BLaER1 (cell line): ENCODE measurements around the gene HOXD11.

Experiments used
- H3K27ac ChIP-seq: shearing (Covaris generic); formaldehyde crosslinking; 2 replicates; pipeline ENCODE4 v1.8.1; 2022
- H3K27me3 ChIP-seq: shearing (Covaris generic); formaldehyde crosslinking; 2 replicates; pipeline ENCODE4 v1.8.1; 2022
- H3K36me3 ChIP-seq: shearing (Covaris generic); formaldehyde crosslinking; 2 replicates; pipeline ENCODE4 v1.8.1; 2022
- H3K4me1 ChIP-seq: shearing (Covaris generic); formaldehyde crosslinking; 2 replicates; pipeline ENCODE4 v1.8.1; 2022
- H3K4me2 ChIP-seq: shearing (Covaris generic); formaldehyde crosslinking; 2 replicates; pipeline ENCODE4 v1.8.1; 2022
- H3K4me3 ChIP-seq: shearing (Covaris generic); formaldehyde crosslinking; 2 replicates; pipeline ENCODE4 v1.8.1; 2022
- H3K9ac ChIP-seq: shearing (Covaris generic); formaldehyde crosslinking; 2 replicates; pipeline ENCODE4 v1.8.1; 2022
- H3K9me3 ChIP-seq: shearing (Covaris generic); formaldehyde crosslinking; 2 replicates; pipeline ENCODE4 v1.8.1; 2022
- H4K20me1 ChIP-seq: shearing (Covaris generic); formaldehyde crosslinking; 2 replicates; pipeline ENCODE4 v1.8.1; 2022
- Cebpa-rat ChIP-seq: shearing (Covaris generic); IDR thresholded peaks from 2 replicates; pipeline ENCODE4 v1.8.1; 2022

The HOXD11 gene

DNA sequence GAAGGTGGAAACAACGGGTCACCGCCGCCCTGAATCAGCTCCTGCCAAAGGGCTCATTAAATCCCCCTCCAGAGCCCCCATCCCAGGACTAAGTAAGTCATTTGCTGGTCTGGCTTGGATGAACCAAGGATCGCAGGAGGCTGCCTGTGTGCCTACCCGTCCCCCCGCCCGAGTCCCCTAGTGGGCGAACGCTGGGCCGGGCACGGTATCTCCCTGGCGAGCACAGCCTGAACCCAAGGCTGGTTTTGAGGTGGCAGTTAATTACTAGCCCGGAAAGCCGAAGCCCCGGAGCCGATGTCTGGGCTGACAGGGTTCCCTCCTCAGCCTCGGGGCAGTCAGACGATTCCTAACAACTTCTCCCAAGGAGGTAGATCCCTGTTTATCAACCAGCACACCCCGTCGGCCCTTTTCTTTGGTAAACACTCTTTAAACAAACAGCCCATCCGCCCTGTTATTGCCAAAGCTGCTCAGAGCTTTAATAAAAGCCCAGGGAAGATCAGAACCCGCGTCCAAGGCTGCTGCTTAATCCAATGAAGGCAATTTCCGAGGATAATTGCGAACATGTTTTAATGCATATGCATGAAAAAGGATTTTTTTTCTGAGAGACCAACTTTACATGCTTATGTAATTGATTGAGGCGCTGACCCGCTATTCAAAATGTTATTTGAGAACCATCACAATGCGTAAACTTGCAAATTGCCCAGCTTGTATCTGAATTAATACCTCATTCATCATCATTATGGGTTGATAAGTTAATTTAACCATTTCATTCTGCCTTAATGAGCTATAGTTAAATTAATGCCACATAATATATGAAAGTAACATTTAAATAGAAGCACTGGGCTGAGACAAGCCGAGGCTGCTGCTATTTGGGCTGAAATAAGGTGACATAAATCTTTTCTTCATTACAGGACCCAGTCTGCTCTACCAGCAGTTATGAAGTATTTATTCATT lies 33.9 kb upstream of the HOXD11 start:
- no peak for TF ChIP-seq Cebpa-rat
- Histone ChIP-seq H3K9ac (no peak overlapping the region), H3K36me3 (no peaks in the 10 kb centered on the region), H3K27ac (no peak overlapping the region), H3K9me3 (peaks cover 31% of the 10 kb centered on the region), H3K4me2 (no peak overlapping the region), H4K20me1 (peaks cover 58% of the 10 kb centered on the region), H3K27me3 (peaks cover 100% of the 10 kb centered on the region), H3K4me3 (no peak overlapping the region), H3K4me1 (no peaks in the 10 kb centered on the region)

DNA sequence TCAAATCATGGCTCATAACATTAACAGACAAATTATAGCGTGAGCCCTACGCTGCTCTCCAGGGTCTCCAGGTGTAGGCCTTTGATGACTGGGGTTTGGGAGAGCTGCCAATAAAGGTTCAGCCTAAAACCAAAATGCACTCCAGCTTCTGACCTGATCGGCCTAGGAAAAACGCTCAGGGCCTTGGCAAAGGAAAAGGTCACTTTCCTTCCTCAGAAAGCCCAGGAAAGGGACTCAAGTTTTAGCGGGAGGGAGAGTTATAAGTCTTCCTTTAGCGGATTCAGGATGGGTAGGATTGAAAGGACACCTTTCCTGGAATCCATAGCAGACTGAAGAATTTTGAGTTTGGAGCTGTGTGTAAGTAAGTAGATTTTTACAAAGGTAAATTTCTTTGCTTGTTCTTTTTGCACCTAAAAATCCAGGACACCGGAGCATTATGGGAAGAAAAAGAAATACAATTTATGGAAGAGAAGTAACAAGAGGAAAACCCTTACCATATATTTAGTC lies 32.1 kb upstream of the HOXD11 start:
- peaks cover 73% of the 10 kb centered on the region for H4K20me1 ChIP-seq
- H3K36me3 ChIP-seq = no peaks in the 10 kb centered on the region
- H3K27ac ChIP-seq = no peak overlapping the region
- H3K4me3 ChIP-seq = no peak overlapping the region
- H3K4me2 ChIP-seq = no peak overlapping the region
- H3K9me3 ChIP-seq = peaks cover 38% of the 10 kb centered on the region
- 0 out of 2 replicates have a peak, but pooled peaks cover 7% of the 10 kb centered on the region for H3K4me1 ChIP-seq
- H3K27me3 ChIP-seq = peaks cover 100% of the 10 kb centered on the region
- no peak for TF ChIP-seq Cebpa-rat
- no peak overlapping the region for H3K9ac ChIP-seq

DNA sequence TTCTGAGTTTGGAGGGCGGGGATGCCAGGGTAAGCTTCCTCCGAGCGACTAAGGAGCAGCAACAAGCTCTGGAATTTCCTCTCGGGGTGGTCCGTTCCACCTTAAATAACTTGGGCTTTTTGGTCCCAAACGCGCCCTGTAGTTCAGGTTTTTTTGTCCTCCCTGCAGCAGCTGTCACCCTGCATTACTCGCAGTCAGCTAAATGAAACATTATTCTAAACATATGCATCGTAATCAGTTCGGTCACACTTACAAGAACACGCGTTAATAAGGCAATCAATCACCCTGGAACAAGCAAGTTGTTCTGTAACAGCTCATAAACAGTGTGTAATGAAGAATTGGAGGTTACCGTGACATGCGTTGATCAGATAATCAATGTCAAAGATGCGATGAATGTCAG lies 31.6 kb upstream of the HOXD11 start:
- peaks cover 74% of the 10 kb centered on the region for H4K20me1 ChIP-seq
- no peak overlapping the region for H3K9ac ChIP-seq
- H3K9me3 ChIP-seq = peaks cover 43% of the 10 kb centered on the region
- no peak overlapping the region for H3K27ac ChIP-seq
- peaks cover 100% of the 10 kb centered on the region for H3K27me3 ChIP-seq
- no peaks in the 10 kb centered on the region for H3K36me3 ChIP-seq
- H3K4me1 ChIP-seq = 0 out of 2 replicates have a peak, but pooled peaks cover 7% of the 10 kb centered on the region
- no peak overlapping the region for H3K4me2 ChIP-seq
- no peak overlapping the region for H3K4me3 ChIP-seq
- TF ChIP-seq Cebpa-rat = no peak

DNA sequence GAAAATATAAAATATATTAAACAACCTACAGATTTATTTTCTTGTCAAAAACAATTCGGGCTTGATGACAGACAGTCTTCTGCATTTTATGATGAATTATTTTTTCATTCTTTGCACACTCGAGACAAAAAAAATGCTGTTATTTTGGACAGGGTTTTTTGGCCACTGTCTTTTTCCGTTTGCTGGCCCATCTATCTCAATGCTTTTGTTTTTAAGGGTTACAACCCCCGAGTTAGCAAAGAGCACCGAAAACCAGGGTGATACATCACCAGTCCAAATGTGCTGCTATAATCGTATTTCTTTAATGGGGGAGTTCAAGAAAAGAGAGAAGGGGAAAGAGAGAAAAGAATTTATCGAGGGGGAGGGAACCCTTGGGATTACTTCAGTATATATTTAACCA lies 31.0 kb upstream of the HOXD11 start:
- H4K20me1 ChIP-seq = peaks cover 78% of the 10 kb centered on the region

DNA sequence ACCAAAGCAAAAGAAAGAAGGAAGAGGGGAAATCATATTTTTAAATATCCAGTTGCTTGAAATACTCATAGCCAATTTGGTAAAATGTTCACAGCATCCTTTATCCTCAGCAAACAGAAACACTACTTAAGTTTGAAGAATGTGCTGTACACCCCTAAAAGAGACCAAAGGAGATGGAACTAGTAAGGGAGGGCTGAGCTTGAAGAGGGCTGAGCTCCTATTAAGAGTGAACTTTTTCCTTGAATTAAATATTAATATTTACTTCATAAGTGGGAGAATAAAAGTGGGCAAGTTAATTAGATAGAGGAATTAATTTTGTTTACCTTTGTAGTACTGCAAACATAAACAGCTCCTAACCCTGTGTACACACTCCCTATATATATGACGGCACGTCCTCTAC lies 30.3 kb upstream of the HOXD11 start:
- Histone ChIP-seq H3K36me3 (no peaks in the 10 kb centered on the region), H3K4me2 (no peak overlapping the region)

More for the DNA sequence above, 31.0 kb upstream of the HOXD11 start:
- Histone ChIP-seq H3K27ac (no peak overlapping the region), H3K4me1 (0 out of 2 replicates have a peak, but pooled peaks cover 7% of the 10 kb centered on the region), H3K4me2 (no peak overlapping the region), H3K9ac (no peak overlapping the region), H3K4me3 (no peak overlapping the region), H3K27me3 (peaks cover 100% of the 10 kb centered on the region), H3K36me3 (no peaks in the 10 kb centered on the region), H3K9me3 (peaks cover 48% of the 10 kb centered on the region)
- no peak for TF ChIP-seq Cebpa-rat

DNA sequence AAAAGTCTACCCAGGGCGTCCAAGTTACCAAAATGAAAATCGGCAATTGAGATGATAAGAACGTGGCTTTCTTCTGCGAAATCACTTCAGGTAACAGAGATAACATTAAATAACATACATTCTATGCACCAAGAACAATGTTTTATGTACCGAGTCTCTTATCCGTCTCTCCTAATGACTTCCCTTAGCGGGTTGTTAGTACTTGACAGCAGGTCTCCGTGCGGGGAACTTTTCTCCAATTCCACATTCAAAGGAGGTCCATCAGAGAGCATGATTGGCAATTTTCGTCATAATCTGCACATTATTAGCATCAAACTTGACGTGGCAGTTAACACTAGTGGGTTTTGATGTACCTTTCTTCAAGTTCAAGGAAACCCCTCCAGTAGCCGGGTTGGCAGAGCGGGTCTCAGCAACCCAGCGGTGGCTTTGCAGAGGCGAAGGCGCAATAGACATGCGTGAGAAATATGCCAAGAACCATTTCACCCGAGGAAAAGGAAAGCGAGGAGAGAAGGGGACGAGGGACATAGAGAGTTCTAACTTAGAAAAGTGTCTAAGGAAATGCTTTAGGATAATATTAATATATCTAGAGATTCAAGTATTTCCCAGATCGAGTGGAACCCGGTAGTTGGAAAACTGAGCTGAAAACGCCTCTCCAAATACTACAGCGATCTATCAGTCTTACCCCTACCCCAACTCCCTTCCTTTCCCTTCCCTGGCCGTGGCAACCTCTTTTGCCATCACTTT lies 28.4 kb upstream of the HOXD11 start:
- no peak overlapping the region for H3K27ac ChIP-seq
- peaks cover 54% of the 10 kb centered on the region for H3K9me3 ChIP-seq
- H3K27me3 ChIP-seq = peaks cover 100% of the 10 kb centered on the region
- no peak overlapping the region for H3K4me2 ChIP-seq
- H3K4me3 ChIP-seq = peak overlapping the region; percentile 22; the same call in 1 of the 2 replicates
- H3K4me1 ChIP-seq = 0 out of 2 replicates have a peak, but pooled peaks cover 7% of the 10 kb centered on the region
- H4K20me1 ChIP-seq = peaks cover 71% of the 10 kb centered on the region
- H3K9ac ChIP-seq = no peak overlapping the region
- H3K36me3 ChIP-seq = no peaks in the 10 kb centered on the region
- TF ChIP-seq Cebpa-rat = no peak

More for the DNA sequence above, 30.3 kb upstream of the HOXD11 start:
- peaks cover 48% of the 10 kb centered on the region for H3K9me3 ChIP-seq
- H3K4me3 ChIP-seq = no peak overlapping the region
- H3K27me3 ChIP-seq = peaks cover 100% of the 10 kb centered on the region
- H3K9ac ChIP-seq = no peak overlapping the region
- peaks cover 75% of the 10 kb centered on the region for H4K20me1 ChIP-seq
- H3K4me1 ChIP-seq = 0 out of 2 replicates have a peak, but pooled peaks cover 7% of the 10 kb centered on the region
- no peak for TF ChIP-seq Cebpa-rat
- H3K27ac ChIP-seq = no peak overlapping the region

DNA sequence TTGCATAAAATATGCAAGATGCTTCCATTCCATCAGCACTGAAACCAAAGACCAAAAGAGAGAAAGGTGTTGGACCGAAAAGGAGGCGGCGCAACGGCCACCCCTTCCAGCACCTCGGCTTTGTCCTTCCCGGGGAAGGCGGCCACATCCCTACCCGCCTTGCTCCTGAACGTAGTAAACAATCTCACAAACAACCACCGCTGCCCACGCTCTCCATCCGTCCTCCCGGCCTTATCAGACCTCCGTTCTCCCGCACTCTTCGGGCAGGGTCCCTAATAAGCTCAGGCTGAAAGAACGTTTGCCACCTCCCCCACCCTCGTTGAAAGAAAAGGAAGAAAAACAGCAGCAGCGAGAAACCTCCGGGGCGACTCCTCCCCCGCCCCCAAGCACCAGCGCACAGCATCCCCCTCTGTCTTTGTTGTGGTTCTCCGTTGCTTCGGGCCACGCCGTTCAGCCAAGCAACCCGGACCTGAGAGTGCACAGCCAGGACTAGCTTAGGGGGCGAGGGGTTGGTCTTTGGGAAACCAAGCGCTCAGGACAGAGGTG lies 27.7 kb upstream of the HOXD11 start:
- peak overlapping the region; percentile 22; the same call in 1 of the 2 replicates for H3K4me3 ChIP-seq
- H3K27me3 ChIP-seq = peaks cover 100% of the 10 kb centered on the region
- H3K4me1 ChIP-seq = 0 out of 2 replicates have a peak, but pooled peaks cover 7% of the 10 kb centered on the region
- TF ChIP-seq Cebpa-rat = no peak
- no peak overlapping the region for H3K9ac ChIP-seq
- peaks cover 74% of the 10 kb centered on the region for H4K20me1 ChIP-seq
- no peak overlapping the region for H3K27ac ChIP-seq
- H3K9me3 ChIP-seq = peaks cover 61% of the 10 kb centered on the region
- no peaks in the 10 kb centered on the region for H3K36me3 ChIP-seq
- H3K4me2 ChIP-seq = peak overlapping the region; percentile 36

DNA sequence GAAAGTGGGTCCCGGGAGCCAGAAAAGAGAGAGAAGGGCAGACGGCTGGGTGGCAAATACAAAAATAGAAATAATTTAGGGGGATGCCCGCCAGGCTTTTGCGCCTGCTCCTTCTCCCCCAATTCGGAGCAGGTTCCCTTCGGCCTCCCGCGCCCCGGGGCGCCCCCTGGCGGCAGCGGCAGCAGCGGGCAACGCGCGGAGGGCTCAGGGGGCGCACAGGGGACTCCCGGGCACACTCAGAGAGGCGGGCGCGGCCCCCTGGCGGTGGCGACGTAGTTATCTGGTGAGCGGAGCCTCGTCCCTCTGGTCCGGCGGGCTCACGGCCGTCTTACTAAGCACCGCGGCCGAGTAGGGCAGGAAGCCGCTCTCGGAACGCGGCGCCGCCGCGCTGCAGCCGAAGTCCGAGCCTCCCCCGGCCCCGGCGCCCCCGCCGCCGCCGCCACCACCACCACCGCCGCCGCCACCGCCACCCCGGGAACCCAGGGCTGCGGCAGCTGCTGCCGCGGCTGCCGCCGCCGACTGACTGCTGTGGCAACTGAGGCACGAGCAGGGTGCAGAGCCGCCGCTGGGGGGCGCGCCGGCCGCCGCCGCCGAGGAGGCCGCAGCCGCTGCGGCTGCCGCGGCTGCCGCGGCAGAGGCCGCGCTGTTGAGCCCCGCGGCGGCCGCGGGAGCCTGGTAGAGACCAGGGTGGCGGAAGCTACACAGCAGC lies 27.1 kb upstream of the HOXD11 start:
- Histone ChIP-seq H3K4me3 (peak overlapping the region; percentile 31), H3K27me3 (peaks cover 100% of the 10 kb centered on the region)

More for the DNA sequence above, 27.1 kb upstream of the HOXD11 start:
- Histone ChIP-seq H3K9me3 (peaks cover 67% of the 10 kb centered on the region), H3K4me2 (peak overlapping the region; percentile 36), H3K27ac (no peak overlapping the region), H3K4me1 (0 out of 2 replicates have a peak, but pooled peaks cover 7% of the 10 kb centered on the region), H4K20me1 (peaks cover 74% of the 10 kb centered on the region), H3K9ac (no peak overlapping the region), H3K36me3 (no peaks in the 10 kb centered on the region)
- TF ChIP-seq Cebpa-rat = no peak
